PFSK-1 (cell line): Measurements from ENCODE around the gene KSR2.

Experiments used
- REST ChIP-seq, 2 experiments: IDR thresholded peaks; 2 replicates each; pipeline versions ENCODE4 v1.6.1 to v1.8.0; 2011 to 2012; ENCODE audit warnings: low read depth in 2 of 2, low read length in 2 of 2, control low read depth in 1 of 2, inconsistent platforms in 1 of 2, mild to moderate bottlenecking in 1 of 2, moderate library complexity in 1 of 2; ENCODE audit not compliant: insufficient read depth in 1 of 2
- TAF1 ChIP-seq: IDR thresholded peaks from 2 replicates; pipeline ENCODE4 v1.6.1; 2012; ENCODE audit warnings: low read length, control low read depth, borderline replicate concordance; ENCODE audit not compliant: insufficient read depth

GRCh38 chr12:117855165-117855564 is 113.6 kb downstream of the KSR2 start:
- TF ChIP-seq REST (IDR thresholded peaks at IDR 0.05; ENCODE audit: insufficient read depth in 1 of 2, low read depth in 2 of 2, low read length in 2 of 2) (no peak), TAF1 (no peak)
